PC-9 (cell line): ENCODE data around the gene AK5. TPM values are rescaled to one million over a fixed set of nuclear protein-coding genes. Genes with fewer than 3 reads are reported as not detected.

Experiments
- Bru-seq: library from RNA; stranded (reverse); fragments of 400-500 nt; gene quantifications from one replicate; lab custom pipeline; 2021; lab: Mats Ljungman, UMichigan
- BruChase-seq, 2 experiments: library from RNA; stranded (reverse); fragments of 400-500 nt; gene quantifications; one replicate each; lab custom pipeline; 2021; lab: Mats Ljungman, UMichigan
- BruUV-seq: library from RNA; stranded (reverse); fragments of 400-500 nt; replicated peaks from 2 replicates; lab custom pipeline; 2021; lab: Mats Ljungman, UMichigan
- CTCF ChIA-PET: fragments of 300-600 bp; sonication (Branson Sonifier 250); formaldehyde crosslinking; loops from one replicate; lab custom pipeline; 2022; ENCODE audit warnings: antibody characterized with exemption; lab: Charles Lee
- POLR2A ChIA-PET: fragments of 300-600 bp; sonication (Branson Sonifier 250); formaldehyde crosslinking; loops from one replicate; lab custom pipeline; 2022; ENCODE audit warnings: antibody characterized with exemption; ENCODE audit not compliant: unreplicated experiment; lab: Charles Lee
- DNase-seq, 2 experiments: peaks; one replicate each; pipeline versions ENCODE4 v3.0.0 to v3.0.0-alpha.2; 2015 to 2022; ENCODE audit warnings: mixed read lengths in 1 of 2
- H2AFZ ChIP-seq: fragments of 200-600 bp; sonication (generic); 2 replicates; pipeline ENCODE4 v1.8.1; 2017; ENCODE audit warnings: antibody characterized with exemption
- H3F3A ChIP-seq: fragments of 200-600 bp; sonication (generic); 2 replicates; pipeline ENCODE4 v1.8.1; 2017; ENCODE audit warnings: antibody characterized with exemption, mild to moderate bottlenecking, low read depth; ENCODE audit not compliant: insufficient read depth
- H3K27ac ChIP-seq: fragments of 200-600 bp; sonication (generic); 2 replicates; pipeline ENCODE4 v1.6.1; 2016; ENCODE audit warnings: mixed run types
- H3K27me3 ChIP-seq: fragments of 200-600 bp; sonication (generic); 2 replicates; pipeline ENCODE4 v1.6.1; 2016; ENCODE audit warnings: low read depth, mixed run types; ENCODE audit not compliant: insufficient read depth
- H3K36me3 ChIP-seq: fragments of 200-600 bp; sonication (generic); 2 replicates; pipeline ENCODE4 v1.6.1; 2016; ENCODE audit warnings: low read depth, mixed run types
- H3K4me1 ChIP-seq: fragments of 200-600 bp; sonication (generic); replicated peaks from 2 replicates; pipeline ENCODE4 v1.6.1; 2016; ENCODE audit warnings: mixed run types; ENCODE audit not compliant: insufficient read depth
- H3K4me2 ChIP-seq: fragments of 200-600 bp; sonication (generic); 2 replicates; pipeline ENCODE4 v1.6.1; 2017; ENCODE audit warnings: mixed run types
- H3K4me3 ChIP-seq: fragments of 200-600 bp; sonication (generic); 2 replicates; pipeline ENCODE4 v1.6.1; 2016; ENCODE audit warnings: mixed run types
- H3K79me2 ChIP-seq: fragments of 200-600 bp; sonication (generic); 2 replicates; pipeline ENCODE4 v1.6.1; 2017; ENCODE audit warnings: low read depth, mixed run types
- H3K9me2 ChIP-seq: fragments of 200-600 bp; sonication (generic); 2 replicates; pipeline ENCODE4 v1.8.1; 2017; ENCODE audit warnings: mild to moderate bottlenecking; ENCODE audit not compliant: insufficient read depth
- H3K9me3 ChIP-seq: fragments of 200-600 bp; sonication (generic); 2 replicates; pipeline ENCODE4 v1.8.1; 2016; ENCODE audit warnings: low read depth; ENCODE audit not compliant: insufficient read depth
- H4K20me1 ChIP-seq: fragments of 200-600 bp; sonication (generic); 2 replicates; pipeline ENCODE4 v1.8.1; 2017; ENCODE audit not compliant: insufficient read depth
- CTCF ChIP-seq: fragments of 200-600 bp; sonication (generic); conservative IDR thresholded peaks from 2 replicates; pipeline ENCODE4 v1.6.1; 2017; ENCODE audit warnings: mixed run types, antibody characterized with exemption, mild to moderate bottlenecking, moderate library complexity
- EZH2 ChIP-seq: fragments of 200-600 bp; sonication (generic); IDR thresholded peaks from 2 replicates; pipeline ENCODE4 v1.8.0; 2017; ENCODE audit warnings: antibody characterized with exemption, low read depth
- intact Hi-C: fragments of 100-400 bp; cut with micrococcal nuclease; formaldehyde crosslinking; loops from one replicate; pipeline ENCODE4 v1.10.0; 2022; ENCODE audit not compliant: unreplicated experiment
- long read RNA-seq: library from polyadenylated mRNA; stranded (forward); transcript quantifications from one replicate; pipeline ENCODE4 v2.0.0, GENCODE V29; 2022
- total RNA-seq: library from RNA; stranded (reverse); gene quantifications from 2 replicates; pipeline ENCODE4 v1.2.3, GENCODE V29; 2021

Gene AK5
- total RNA-seq (0.28 and 1.2 TPM in 2 replicates), Bru-seq, nascent RNA (percentile 13 among the genes with signal in this experiment), BruChase-seq, experiment 1, labeled RNA remaining after a 2-hour chase (percentile 8 among the genes with signal in this experiment), BruChase-seq, experiment 2, labeled RNA remaining after a 6-hour chase (percentile 7 among the genes with signal in this experiment)
- long read RNA-seq, result 0 reads

DNA sequence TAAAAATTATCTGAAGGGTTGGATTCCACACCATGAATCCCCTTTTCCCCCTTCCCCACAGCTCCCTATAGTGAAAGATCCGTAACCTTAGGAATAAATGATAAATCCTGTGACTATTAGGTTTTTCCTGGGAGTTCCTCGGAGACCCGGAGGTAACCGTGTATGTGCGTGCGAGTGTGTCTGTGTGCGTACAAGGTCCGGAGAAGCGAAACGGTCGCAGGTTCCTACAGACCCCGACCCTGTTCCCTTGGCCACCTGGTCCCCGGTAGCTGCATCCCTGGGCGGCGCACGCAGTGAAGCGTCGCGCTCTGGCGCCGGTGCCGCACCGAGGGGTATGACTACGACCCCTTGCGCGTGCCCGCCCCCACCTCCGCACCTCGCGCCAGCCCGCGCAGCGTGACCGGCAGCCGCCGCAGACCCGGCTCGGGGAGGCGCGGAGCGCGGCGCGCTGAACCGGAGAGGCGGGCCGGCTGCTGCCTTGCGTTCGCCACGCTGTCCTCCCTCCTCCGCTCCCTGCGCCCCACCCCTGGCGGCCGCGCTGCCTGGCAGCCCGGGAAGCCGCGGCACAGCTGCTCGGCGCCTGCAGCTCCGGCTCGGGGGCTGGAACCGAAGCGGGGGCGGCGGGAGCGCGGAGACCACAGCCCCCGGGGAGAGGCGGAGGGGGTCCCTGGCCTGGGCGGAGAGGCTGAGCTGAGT, at the start of gene AK5:
TSS of gene AK5 (plus strand) at position 529 of the 696 bp plus-strand sequence. CDS start 295 bp downstream, outside the sequence.
- Histone ChIP-seq H3K4me3 (peak within 1 kb of the TSS; percentile 67), H3K4me2 (peak within 1 kb of the TSS; percentile 92), H3K4me1 (no peaks in the 10 kb centered on the region; the same call in 1 of the 2 replicates), H3K27me3 (peaks cover 24% of the 10 kb centered on the region), H3K9me3 (no peaks in the 10 kb centered on the region), H3F3A (no peaks in the 10 kb centered on the region), H4K20me1 (no peaks in the 10 kb centered on the region), H3K36me3 (no peaks in the 10 kb centered on the region), H2AFZ (peak within 1 kb of the TSS; percentile 85), H3K27ac (no peak within 1 kb of the TSS), H3K9me2 (no peaks in the 10 kb centered on the region), H3K79me2 (no peaks in the 10 kb centered on the region)
- CTCF ChIA-PET, result no interaction called here
- TF ChIP-seq EZH2, result no peak
- TF ChIP-seq CTCF, result no peak
- peak in 1 of 2 experiments; percentile 41 for DNase-seq
- no TSS peak for BruUV-seq
- POLR2A ChIA-PET, result no interaction called here
- intact Hi-C loops, result loop anchor here (5.0 kb wide), 1 partner anchor 251 kb away; no protein-coding TSS in a partner anchor

DNA sequence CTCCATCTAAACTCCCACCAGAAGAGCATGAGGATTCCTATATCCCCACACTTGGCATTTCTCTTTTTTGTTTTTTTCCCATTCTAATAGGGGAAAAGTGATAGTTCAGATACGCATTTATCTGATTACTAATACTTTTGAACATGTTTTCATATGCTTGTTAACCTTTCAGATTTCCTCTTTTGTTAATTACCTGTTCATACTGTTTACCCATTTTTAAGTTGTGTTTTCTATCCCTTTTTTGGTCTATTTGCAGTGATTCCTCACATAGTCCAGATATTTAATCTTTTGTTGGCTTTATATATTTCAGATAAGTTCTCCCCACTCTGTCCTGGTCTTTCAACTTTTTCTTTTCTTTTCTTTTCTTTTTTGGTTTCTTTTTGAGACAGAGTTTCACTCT, 49.0 kb upstream of the AK5 start:
- no peaks in the 10 kb centered on the region for H3K36me3 ChIP-seq
- no peaks in the 10 kb centered on the region for H3K27me3 ChIP-seq
- no peak overlapping the region for H3K27ac ChIP-seq
- H3K4me1 ChIP-seq, result no peaks in the 10 kb centered on the region
- no peaks in the 10 kb centered on the region for H3K9me3 ChIP-seq
- no peaks in the 10 kb centered on the region for H3K79me2 ChIP-seq
- BruUV-seq, result no TSS peak
- intact Hi-C loops, result no loop called here
- H2AFZ ChIP-seq, result no peak overlapping the region
- no peak for DNase-seq
- no peak overlapping the region for H3K4me2 ChIP-seq
- TF ChIP-seq EZH2 (no peak), CTCF (no peak)
- H3K4me3 ChIP-seq, result no peak overlapping the region
- ChIA-PET POLR2A (no interaction called here), CTCF (no interaction called here)
- H3F3A ChIP-seq, result no peaks in the 10 kb centered on the region
- H3K9me2 ChIP-seq, result peaks cover 6% of the 10 kb centered on the region; the same call in 1 of the 2 replicates
- no peaks in the 10 kb centered on the region for H4K20me1 ChIP-seq

DNA sequence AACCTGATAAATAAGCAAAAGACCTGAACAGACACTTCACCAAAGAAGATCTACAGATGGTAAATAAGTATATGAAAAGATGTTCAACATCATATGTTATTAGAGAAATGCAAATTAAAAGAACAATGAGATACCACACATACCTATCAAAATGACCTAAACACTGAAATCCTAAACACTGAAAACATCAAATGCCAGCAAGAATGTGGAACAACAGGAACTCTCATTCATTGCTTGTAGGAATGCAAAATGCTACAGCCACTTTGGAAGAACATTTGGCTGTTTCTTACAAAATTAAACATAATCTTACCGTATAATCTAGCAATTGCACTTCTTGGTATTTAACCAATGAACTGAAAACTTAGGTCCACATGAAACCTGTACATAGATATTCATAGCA, 47.7 kb upstream of the AK5 start:
- intact Hi-C loops, result no loop called here
- POLR2A ChIA-PET, result no interaction called here
- no peak for TF ChIP-seq CTCF
- no peak for TF ChIP-seq EZH2

More for the DNA sequence above, 47.7 kb upstream of the AK5 start:
- Histone ChIP-seq H2AFZ (no peak overlapping the region), H3K4me3 (no peak overlapping the region), H3F3A (no peaks in the 10 kb centered on the region), H3K79me2 (no peaks in the 10 kb centered on the region), H4K20me1 (no peaks in the 10 kb centered on the region), H3K36me3 (no peaks in the 10 kb centered on the region), H3K4me1 (no peaks in the 10 kb centered on the region), H3K4me2 (no peak overlapping the region), H3K9me3 (no peaks in the 10 kb centered on the region), H3K27ac (no peak overlapping the region), H3K27me3 (no peaks in the 10 kb centered on the region), H3K9me2 (peaks cover 6% of the 10 kb centered on the region; the same call in 1 of the 2 replicates)
- DNase-seq, result no peak
- BruUV-seq, result no TSS peak
- CTCF ChIA-PET, result no interaction called here
